GOT3 (cell line): ENCODE measurements around the gene CA10.

Experiments used
- DNase-seq: peaks from one replicate; lab custom pipeline; 2025; ENCODE audit warnings: mixed read lengths; lab: John Stamatoyannopoulos, UW

Gene CA10

GRCh38 chr17:52158450-52159042 is at the start of gene CA10:
Gene CA10 (minus strand): TSS chr17:52158714.
- no peak for DNase-seq

GRCh38 chr17:52207796-52208195 is 49.3 kb upstream of the CA10 start:
- no peak for DNase-seq

GRCh38 chr17:52202520-52203080 is 44.1 kb upstream of the CA10 start:
- no peak for DNase-seq

GRCh38 chr17:52201767-52202519 is 43.4 kb upstream of the CA10 start:
- no peak for DNase-seq

GRCh38 chr17:52191491-52191890 is 33.0 kb upstream of the CA10 start:
- DNase-seq, result no peak

GRCh38 chr17:52181782-52182181 is 23.3 kb upstream of the CA10 start:
- no peak for DNase-seq

GRCh38 chr17:52178012-52178411 is 19.5 kb upstream of the CA10 start:
- DNase-seq, result no peak

- DNase-seq, result no peak
Observed at GRCh38 chr17:52170963-52171572, 12.6 kb upstream of the CA10 start.

GRCh38 chr17:52160136-52160567 is 1.6 kb upstream of the CA10 start:
- DNase-seq, result no peak

GRCh38 chr17:52159246-52160135 is 977 bp upstream of the CA10 start:
- DNase-seq, result no peak

- DNase-seq, result no peak
Observed at GRCh38 chr17:52157603-52158449, 688 bp downstream of the CA10 start.

GRCh38 chr17:52156576-52157570 is 1.6 kb downstream of the CA10 start:
- DNase-seq, result no peak

- DNase-seq, result no peak
Observed at GRCh38 chr17:52155301-52155700, 3.2 kb downstream of the CA10 start.

GRCh38 chr17:52154466-52154865 is 4.0 kb downstream of the CA10 start:
- DNase-seq, result no peak

GRCh38 chr17:52150935-52151334 is 7.6 kb downstream of the CA10 start:
- no peak for DNase-seq

GRCh38 chr17:52149626-52150025 is 8.9 kb downstream of the CA10 start:
- DNase-seq, result no peak

GRCh38 chr17:52148969-52149351 is 9.6 kb downstream of the CA10 start:
- DNase-seq, result no peak

- DNase-seq, result no peak
Observed at GRCh38 chr17:52148288-52148968, 10.1 kb downstream of the CA10 start.

GRCh38 chr17:52147872-52148271 is 10.6 kb downstream of the CA10 start:
- DNase-seq, result no peak
